ENCODE data around the gene COL5A2.

DNA sequence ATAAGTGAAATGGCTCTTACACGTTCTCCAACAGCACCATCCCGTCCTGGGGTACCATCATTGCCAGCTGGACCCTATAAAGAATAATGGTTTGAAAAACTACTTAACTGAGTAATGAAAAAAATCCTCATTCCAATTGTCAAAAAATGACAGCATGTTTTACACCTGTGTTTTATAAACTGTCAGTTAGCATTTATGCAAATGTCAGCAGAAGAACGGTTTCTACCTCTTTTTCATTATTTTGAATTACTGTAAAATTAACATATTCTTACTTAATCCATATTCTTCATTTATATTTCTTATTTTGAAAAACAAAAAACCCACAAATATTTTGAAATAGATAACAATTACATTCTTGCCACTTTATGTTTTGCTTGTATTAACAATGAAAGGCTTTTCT is 131.4 kb downstream of the COL5A2 start:
- no peak for TF ChIP-seq EZH2phosphoT487 (IDR thresholded peaks at IDR 0.05; ENCODE audit: insufficient read depth, low read depth)
- no peak for TF ChIP-seq EZH2 (IDR thresholded peaks at IDR 0.05; ENCODE audit: insufficient read depth, poor library complexity, severe bottlenecking)
